IMR-90 (cell line): Measurements from ENCODE around the gene SULT1A3. TPM values are rescaled to one million over a fixed set of nuclear protein-coding genes. Genes with fewer than 3 reads are reported as not detected.
"Not testable (repeated sequence)": the region's sequence is repeated elsewhere in the genome, so short reads cannot be mapped to it uniquely, and the experiment has no call there.

Source experiments
- ATAC-seq: fragments of 200-7000 bp; cut with Tn5 transposase; 2 replicates; pipeline ENCODE4 v1.9.1; 2020; ENCODE audit warnings: low read depth, mild to moderate bottlenecking, moderate library complexity
- BruUV-seq: library from RNA; stranded (reverse); fragments of 400-500 nt; replicated peaks from 2 replicates; lab custom pipeline; 2021; lab: Mats Ljungman, UMichigan
- CTCF ChIA-PET: fragments of 300-600 bp; formaldehyde crosslinking; extraction: SDS; loops from one replicate; lab custom pipeline; 2021; ENCODE audit warnings: antibody characterized with exemption; lab: Yijun Ruan, JAX
- POLR2A ChIA-PET: fragments of 300-600 bp; sonication (Branson Sonifier 250); formaldehyde crosslinking; loops from one replicate; lab custom pipeline; 2022; ENCODE audit warnings: antibody characterized with exemption; ENCODE audit not compliant: unreplicated experiment; lab: Charles Lee
- DNase-seq: peaks from one replicate; pipeline ENCODE4 v3.0.0; 2013
- H2AFZ ChIP-seq: replicated peaks from 2 replicates; pipeline ENCODE3; 2013; ENCODE audit warnings: low read length, mild to moderate bottlenecking; ENCODE audit not compliant: poor library complexity
- H2AK5ac ChIP-seq: 2 replicates; pipeline ENCODE4 v1.6.1; 2013; ENCODE audit warnings: low read depth, low read length, inconsistent platforms
- H2AK9ac ChIP-seq: replicated peaks from 2 replicates; pipeline ENCODE3; 2013; ENCODE audit warnings: mild to moderate bottlenecking, low read depth, low read length, moderate library complexity; ENCODE audit not compliant: poor library complexity
- H2BK120ac ChIP-seq: 2 replicates; pipeline ENCODE4 v1.6.1; 2013; ENCODE audit warnings: low read depth, low read length, inconsistent platforms
- H2BK15ac ChIP-seq: 3 replicates; pipeline ENCODE4 v1.6.1; 2013; ENCODE audit warnings: low read depth, low read length, inconsistent platforms
- H2BK20ac ChIP-seq: 2 replicates; pipeline ENCODE4 v1.6.1; 2013; ENCODE audit warnings: low read depth, mild to moderate bottlenecking, inconsistent platforms, low read length, moderate library complexity
- H2BK5ac ChIP-seq: 2 replicates; pipeline ENCODE4 v1.6.1; 2013; ENCODE audit warnings: mild to moderate bottlenecking, low read depth, low read length, inconsistent platforms; ENCODE audit not compliant: poor library complexity, severe bottlenecking
- H3K14ac ChIP-seq: replicated peaks from 2 replicates; pipeline ENCODE4 v1.6.1; 2013; ENCODE audit warnings: low read depth, low read length, inconsistent platforms
- H3K18ac ChIP-seq: 2 replicates; pipeline ENCODE4 v1.6.1; 2013; ENCODE audit warnings: low read depth, low read length, control low read depth
- H3K23ac ChIP-seq: 2 replicates; pipeline ENCODE4 v1.6.1; 2013; ENCODE audit warnings: low read depth, low read length, inconsistent platforms
- H3K27ac ChIP-seq: 2 replicates; pipeline ENCODE4 v1.5.1; 2013; ENCODE audit warnings: mild to moderate bottlenecking, control low read depth, low read length; ENCODE audit not compliant: insufficient read depth
- H3K27me3 ChIP-seq: 2 replicates; pipeline ENCODE4 v1.6.1; 2013; ENCODE audit warnings: low read length; ENCODE audit not compliant: control insufficient read depth, insufficient read depth
- H3K36me3 ChIP-seq: 2 replicates; pipeline ENCODE4 v1.6.1; 2013; ENCODE audit warnings: low read length, mixed read lengths; ENCODE audit not compliant: control insufficient read depth, insufficient read depth
- H3K4ac ChIP-seq: 2 replicates; pipeline ENCODE4 v1.6.1; 2013; ENCODE audit warnings: low read depth, low read length, inconsistent platforms
- H3K4me1 ChIP-seq: 2 replicates; pipeline ENCODE4 v1.6.1; 2013; ENCODE audit warnings: low read length, mixed read lengths; ENCODE audit not compliant: control insufficient read depth, insufficient read depth
- H3K4me2 ChIP-seq: 2 replicates; pipeline ENCODE4 v1.6.1; 2013; ENCODE audit warnings: low read depth, mild to moderate bottlenecking, control low read depth, low read length, moderate library complexity
- H3K4me3 ChIP-seq: 2 replicates; pipeline ENCODE4 v1.5.1; 2013; ENCODE audit warnings: low read depth, mild to moderate bottlenecking, control low read depth, low read length, moderate library complexity; ENCODE audit not compliant: insufficient read depth
- H3K56ac ChIP-seq: 2 replicates; pipeline ENCODE4 v1.6.1; 2013; ENCODE audit warnings: low read length, inconsistent platforms; ENCODE audit not compliant: insufficient read depth; ENCODE audit errors: extremely low read depth
- H3K79me1 ChIP-seq, 2 experiments: 2 replicates each; pipeline ENCODE4 v1.6.1; 2013; ENCODE audit warnings: low read length in 2 of 2, inconsistent platforms in 1 of 2, low read depth in 1 of 2
- H3K9ac ChIP-seq: 2 replicates; pipeline ENCODE4 v1.6.1; 2013; ENCODE audit warnings: low read depth, low read length, control low read depth
- H3K9me1 ChIP-seq: 2 replicates; pipeline ENCODE4 v1.6.1; 2013; ENCODE audit warnings: low read length, inconsistent platforms; ENCODE audit not compliant: insufficient read depth
- H3K9me3 ChIP-seq: 2 replicates; pipeline ENCODE4 v1.6.1; 2013; ENCODE audit warnings: low read length; ENCODE audit not compliant: control insufficient read depth, insufficient read depth
- H4K20me1 ChIP-seq: 2 replicates; pipeline ENCODE4 v1.6.1; 2013; ENCODE audit warnings: low read length, inconsistent platforms; ENCODE audit not compliant: insufficient read depth
- H4K5ac ChIP-seq: 2 replicates; pipeline ENCODE4 v1.6.1; 2013; ENCODE audit warnings: mild to moderate bottlenecking, low read depth, low read length, control low read depth
- H4K8ac ChIP-seq, 2 experiments: 2 replicates each; pipeline ENCODE4 v1.6.1; 2013; ENCODE audit warnings: low read depth in 2 of 2, low read length in 2 of 2, control low read depth in 1 of 2, inconsistent platforms in 1 of 2
- H4K91ac ChIP-seq: 2 replicates; pipeline ENCODE4 v1.6.1; 2013; ENCODE audit warnings: low read depth, low read length, inconsistent platforms; ENCODE audit not compliant: insufficient read depth
- whole genome bisulfite sequencing, 2 experiments: methylation state at CpG; one replicate each; pipeline versions ENCODE4 v1.1.5 to v1.1.7; 2013; ENCODE audit warnings: missing lambda C conversion rate in 2 of 2; ENCODE audit not compliant: insufficient read length in 1 of 2; ENCODE audit errors: extremely low coverage in 2 of 2; 5-methylcytosine and 5-hydroxymethylcytosine counted together
- dilution Hi-C: fragments of 300-500 bp; cut with HindIII; formaldehyde crosslinking; loops from one replicate; pipeline ENCODE4 v1.14.3; 2018; ENCODE audit warnings: low sequenced_read_pairs; ENCODE audit not compliant: unreplicated experiment
- in situ Hi-C: fragments of 300-500 bp; cut with MboI; formaldehyde crosslinking; loops from 3 replicates; pipeline ENCODE4 v1.14.3; 2019; ENCODE audit warnings: low sequenced_read_pairs, inconsistent platforms, mixed read lengths
- intact Hi-C: fragments of 100-400 bp; cut with micrococcal nuclease; formaldehyde crosslinking; loops from 2 replicates; pipeline ENCODE4 v1.10.0; 2022
- polyA plus RNA-seq, 3 experiments: library from polyadenylated mRNA; depleted of rRNA; stranded (reverse); fragments of >200 nt; gene quantifications; 2 replicates each; pipeline ENCODE4 v1.2.3, GENCODE V29; 2012; ENCODE audit warnings: low replicate concordance in 1 of 3
- total RNA-seq: library from RNA; depleted of rRNA; stranded (reverse); fragments of >200 nt; gene quantifications from 2 replicates; pipeline ENCODE4 v1.2.3, GENCODE V29; 2012

SULT1A3 gene
- total and polyA plus RNA-seq, 2 of the 4 experiments (the other 2 are of a cell fraction), result 0.18 to 17.2 TPM

- H3K4ac ChIP-seq, H3K4me1 ChIP-seq, H4K8ac ChIP-seq, H2AK5ac ChIP-seq, H3K9me1 ChIP-seq, H2BK15ac ChIP-seq, H3K27ac ChIP-seq, H2AFZ ChIP-seq, H3K79me1 ChIP-seq, H4K20me1 ChIP-seq, H4K5ac ChIP-seq, H2BK120ac ChIP-seq, BruUV-seq, CTCF ChIA-PET, H3K14ac ChIP-seq, ATAC-seq, H3K56ac ChIP-seq, DNase-seq, H3K18ac ChIP-seq, dilution Hi-C loops, H3K4me3 ChIP-seq, H2BK20ac ChIP-seq, POLR2A ChIA-PET, H3K23ac ChIP-seq, intact Hi-C loops, H2AK9ac ChIP-seq, H3K36me3 ChIP-seq, H3K9me3 ChIP-seq, H3K4me2 ChIP-seq, H3K9ac ChIP-seq, H3K27me3 ChIP-seq, H4K91ac ChIP-seq, H2BK5ac ChIP-seq: not testable (repeated sequence)
- WGBS, 2 experiments, result no CpG with 5 or more reads among the region's 12 CpGs
- in situ Hi-C loops, result loop anchor here (25.0 kb wide), 1 partner anchor 221 kb away; the partner anchor contains the start of gene ZNF771
Measured at GRCh38 chr16:30191158-30191557, 7.9 kb upstream of the SULT1A3 start.

- peak; percentile 7 for ATAC-seq
- H3K9me1 ChIP-seq, H3K27ac ChIP-seq, H2BK5ac ChIP-seq, H3K4ac ChIP-seq, H4K20me1 ChIP-seq, H3K4me2 ChIP-seq, H3K36me3 ChIP-seq, H3K4me1 ChIP-seq, H3K56ac ChIP-seq, H4K5ac ChIP-seq, BruUV-seq, H3K18ac ChIP-seq, H3K79me1 ChIP-seq, H3K9ac ChIP-seq, H2AFZ ChIP-seq, H2AK5ac ChIP-seq, H2AK9ac ChIP-seq, H3K14ac ChIP-seq, H2BK120ac ChIP-seq, H4K8ac ChIP-seq, H4K91ac ChIP-seq, H2BK20ac ChIP-seq, dilution Hi-C loops, DNase-seq, intact Hi-C loops, H2BK15ac ChIP-seq, H3K4me3 ChIP-seq, POLR2A ChIA-PET, H3K23ac ChIP-seq, H3K9me3 ChIP-seq, H3K27me3 ChIP-seq, CTCF ChIA-PET: not testable (repeated sequence)
- in situ Hi-C loops, result loop anchor here (25.0 kb wide), 1 partner anchor 219 kb away; the partner anchor contains the start of gene ZNF771
- no CpG with 5 or more reads among the region's 21 CpGs for WGBS, 2 experiments
Measured at GRCh38 chr16:30193098-30193497, 6.0 kb upstream of the SULT1A3 start.
